Tibial nerve (tissue), 4 donors: Measurements from ENCODE around the gene LRRC10B. TPM values are rescaled to one million over a fixed set of nuclear protein-coding genes. Genes with fewer than 3 reads are reported as not detected.

Source experiments
- DNase-seq, 2 donors: peaks; one replicate each; pipeline ENCODE4 v3.0.0-alpha.2; 2019; ENCODE audit warnings: low spot score in 2 of 2
- H3K27ac ChIP-seq, 4 donors: fragments of 200-600 bp; sonication (generic) in 3 of 4; one replicate each; pipeline ENCODE4 v1.5.1; 2017 to 2019; ENCODE audit warnings: mild to moderate bottlenecking in 1 of 4
- H3K27me3 ChIP-seq, 2 donors: fragments of 200-600 bp; sonication (generic) in 1 of 2; one replicate each; pipeline versions ENCODE4 v1.5.1 to v1.6.0; 2017 to 2019
- H3K36me3 ChIP-seq, 3 donors: fragments of 200-600 bp; sonication (generic); one replicate each; pipeline ENCODE4 v1.5.1; 2018 to 2019
- H3K4me1 ChIP-seq, 4 donors: fragments of 200-600 bp; sonication (generic) in 3 of 4; one replicate each; pipeline ENCODE4 v1.5.1; 2017 to 2019
- H3K4me3 ChIP-seq, 4 donors: fragments of 200-600 bp; sonication (generic) in 3 of 4; one replicate each; pipeline ENCODE4 v1.5.1; 2017 to 2019; ENCODE audit warnings: mild to moderate bottlenecking in 1 of 4, moderate library complexity in 1 of 4
- H3K9me3 ChIP-seq, 4 donors: fragments of 200-600 bp; sonication (generic) in 3 of 4; one replicate each; pipeline ENCODE4 v1.5.1; 2017 to 2019
- EP300 ChIP-seq, 2 donors: sonication (generic); formaldehyde crosslinking; IDR thresholded peaks; one replicate each; pipeline ENCODE4 v1.6.1; 2017; ENCODE audit warnings: antibody characterized with exemption in 2 of 2, mild to moderate bottlenecking in 1 of 2
- POLR2A ChIP-seq, 2 donors: fragments of 450-650 bp; IDR thresholded peaks; one replicate each; pipeline ENCODE4 v1.6.1; 2017; ENCODE audit warnings: antibody characterized with exemption in 2 of 2, mild to moderate bottlenecking in 2 of 2, moderate library complexity in 2 of 2
- WGBS, 2 donors: methylation state at CpG; one replicate each; pipeline ENCODE4 v1.1.5; 2018; 5-methylcytosine and 5-hydroxymethylcytosine counted together
- total RNA-seq, 4 donors: library from RNA; depleted of rRNA; stranded (reverse); fragments of >200 nt; gene quantifications; one replicate each; pipeline ENCODE4 v1.1.0, GENCODE V29; 2016
- TF ChIP-seq, protein P1 (sequence below), 5 experiments: fragments of 200-600 bp in 3 of 5; fragments of 450-650 bp in 2 of 5; sonication (generic) in 3 of 5; IDR thresholded peaks; one replicate each; pipeline ENCODE4 v1.5.1; 2016 to 2019; ENCODE audit warnings: antibody characterized with exemption in 5 of 5, mild to moderate bottlenecking in 3 of 5, moderate library complexity in 2 of 5

The LRRC10B gene
- total RNA-seq, 4 donors from 2014 or later, result 0.21 to 3.6 (median 1.0) TPM

DNA sequence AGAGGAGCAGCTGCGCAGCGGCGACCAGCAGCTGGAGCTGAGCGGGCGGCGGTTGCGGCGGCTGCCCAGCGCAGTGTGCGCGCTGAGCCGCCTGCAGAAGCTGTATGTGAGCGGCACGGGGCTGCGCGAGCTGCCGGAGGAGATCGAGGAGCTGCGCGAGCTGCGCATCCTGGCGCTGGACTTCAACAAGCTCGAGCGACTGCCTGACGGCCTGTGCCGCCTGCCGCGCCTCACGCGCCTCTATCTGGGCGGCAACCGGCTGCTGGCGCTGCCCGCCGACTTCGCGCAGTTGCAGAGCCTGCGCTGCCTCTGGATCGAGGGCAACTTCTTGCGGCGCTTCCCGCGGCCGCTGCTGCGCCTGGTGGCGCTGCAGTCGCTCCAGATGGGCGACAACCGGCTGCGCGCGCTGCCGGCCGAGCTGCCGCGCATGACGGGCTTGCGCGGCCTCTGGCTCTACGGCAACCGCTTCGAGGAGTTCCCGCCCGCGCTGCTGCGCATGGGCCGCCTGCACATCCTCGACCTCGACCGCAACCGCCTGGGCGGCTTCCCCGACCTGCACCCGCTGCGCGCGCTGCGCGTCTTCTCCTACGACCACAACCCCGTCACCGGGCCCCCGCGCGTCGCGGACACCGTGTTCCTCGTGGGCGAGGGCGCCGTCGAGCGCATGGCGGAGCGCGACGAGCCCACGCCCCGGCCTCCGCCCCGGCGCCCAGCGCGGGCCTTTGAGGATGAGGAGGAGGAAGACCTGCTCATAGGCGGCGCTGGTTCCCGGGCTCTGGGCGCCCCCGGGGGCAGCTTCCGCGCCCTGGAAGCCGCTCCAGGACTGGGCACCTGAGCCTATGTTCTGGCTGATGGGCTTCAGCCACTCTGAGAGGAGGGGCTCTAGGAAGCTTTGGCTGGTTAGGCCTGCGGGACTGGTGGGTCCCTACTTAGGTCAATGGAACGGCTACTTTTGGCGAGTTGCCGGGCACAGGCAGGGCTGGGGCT is 787 bp downstream of the LRRC10B start:
- DNase-seq, result no peak
- H3K27ac ChIP-seq, result peak overlapping the region in 3 of 4 donors; percentile 19 to 76 (median 42)
- H3K36me3 ChIP-seq, result no peaks in the 10 kb centered on the region

DNA sequence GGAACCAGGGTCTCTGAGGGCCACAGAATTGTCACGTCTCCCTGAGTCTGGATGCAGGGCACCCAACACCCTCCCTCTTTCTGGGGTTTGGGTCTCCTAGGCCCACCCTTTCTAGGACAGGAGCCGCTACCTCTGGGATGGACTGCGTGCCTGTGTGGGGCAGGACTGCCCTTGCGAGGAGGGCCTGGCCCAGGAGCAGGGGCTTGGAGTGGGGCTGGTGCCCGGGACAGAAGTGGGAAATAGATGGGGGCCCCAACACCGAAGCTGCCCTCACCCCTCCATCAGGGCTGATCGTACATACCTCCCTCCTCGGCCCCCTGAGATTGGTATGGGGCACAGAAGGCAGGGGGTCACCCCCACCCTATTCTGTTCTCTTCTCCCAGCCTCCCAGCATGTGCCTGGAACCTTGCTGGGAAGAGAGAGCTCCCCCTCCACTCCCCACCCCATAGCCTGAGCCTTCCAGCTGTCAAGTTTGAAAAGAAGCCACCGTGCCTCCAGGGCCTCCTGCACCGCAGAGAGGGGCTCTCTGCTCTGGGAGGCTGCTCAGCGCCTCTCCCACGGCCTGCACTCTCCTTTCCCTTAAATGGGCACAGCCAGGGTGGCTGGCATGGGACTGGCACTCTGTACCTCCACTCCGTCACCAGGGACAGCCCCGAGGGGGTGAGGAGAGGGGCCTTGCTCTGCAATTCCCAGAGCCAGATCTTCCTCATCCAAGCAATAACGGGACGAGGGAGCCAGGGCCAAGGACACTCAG is 1.8 kb downstream of the LRRC10B start:
- H3K4me1 ChIP-seq, result peaks cover 0 to 28% (median 8%) of the 10 kb centered on the region in 4 donors
- DNase-seq, result no peak
- H3K4me3 ChIP-seq, result peak overlapping the region in 1 of 4 donors; percentile 48
- 77 to 81% methylated on average over 16 of the region's 16 CpGs for WGBS, 2 donors
- peak overlapping the region in 2 of 4 donors; percentile 42 to 76 for H3K27ac ChIP-seq
- no peaks in the 10 kb centered on the region for H3K36me3 ChIP-seq
- peaks cover 0 to 72% of the 10 kb centered on the region in 2 donors for H3K27me3 ChIP-seq
- no peak for TF ChIP-seq POLR2A (IDR thresholded peaks at IDR 0.05)
- TF ChIP-seq, protein P1, sequence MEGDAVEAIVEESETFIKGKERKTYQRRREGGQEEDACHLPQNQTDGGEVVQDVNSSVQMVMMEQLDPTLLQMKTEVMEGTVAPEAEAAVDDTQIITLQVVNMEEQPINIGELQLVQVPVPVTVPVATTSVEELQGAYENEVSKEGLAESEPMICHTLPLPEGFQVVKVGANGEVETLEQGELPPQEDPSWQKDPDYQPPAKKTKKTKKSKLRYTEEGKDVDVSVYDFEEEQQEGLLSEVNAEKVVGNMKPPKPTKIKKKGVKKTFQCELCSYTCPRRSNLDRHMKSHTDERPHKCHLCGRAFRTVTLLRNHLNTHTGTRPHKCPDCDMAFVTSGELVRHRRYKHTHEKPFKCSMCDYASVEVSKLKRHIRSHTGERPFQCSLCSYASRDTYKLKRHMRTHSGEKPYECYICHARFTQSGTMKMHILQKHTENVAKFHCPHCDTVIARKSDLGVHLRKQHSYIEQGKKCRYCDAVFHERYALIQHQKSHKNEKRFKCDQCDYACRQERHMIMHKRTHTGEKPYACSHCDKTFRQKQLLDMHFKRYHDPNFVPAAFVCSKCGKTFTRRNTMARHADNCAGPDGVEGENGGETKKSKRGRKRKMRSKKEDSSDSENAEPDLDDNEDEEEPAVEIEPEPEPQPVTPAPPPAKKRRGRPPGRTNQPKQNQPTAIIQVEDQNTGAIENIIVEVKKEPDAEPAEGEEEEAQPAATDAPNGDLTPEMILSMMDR (IDR thresholded peaks at IDR 0.05), result no peak
- peak in 1 of 2 donors; percentile 37 for TF ChIP-seq EP300 (IDR thresholded peaks at IDR 0.05)
- no peaks in the 10 kb centered on the region for H3K9me3 ChIP-seq

More for the DNA sequence above, 787 bp downstream of the LRRC10B start:
- Histone ChIP-seq H3K27me3 (peaks cover 0 to 72% of the 10 kb centered on the region in 2 donors), H3K4me1 (peaks cover 0 to 28% (median 8%) of the 10 kb centered on the region in 4 donors), H3K9me3 (no peaks in the 10 kb centered on the region), H3K4me3 (peak overlapping the region; percentile 2 to 48 (median 20))
- WGBS, 2 donors, result 12 to 20% methylated on average over 33 to 35 of the region's 117 CpGs
- TF ChIP-seq, protein P1 (IDR thresholded peaks at IDR 0.05), result peak; percentile 21 to 57 (median 27)
- TF ChIP-seq POLR2A (IDR thresholded peaks at IDR 0.05) (no peak), EP300 (IDR thresholded peaks at IDR 0.05) (no peak)

DNA sequence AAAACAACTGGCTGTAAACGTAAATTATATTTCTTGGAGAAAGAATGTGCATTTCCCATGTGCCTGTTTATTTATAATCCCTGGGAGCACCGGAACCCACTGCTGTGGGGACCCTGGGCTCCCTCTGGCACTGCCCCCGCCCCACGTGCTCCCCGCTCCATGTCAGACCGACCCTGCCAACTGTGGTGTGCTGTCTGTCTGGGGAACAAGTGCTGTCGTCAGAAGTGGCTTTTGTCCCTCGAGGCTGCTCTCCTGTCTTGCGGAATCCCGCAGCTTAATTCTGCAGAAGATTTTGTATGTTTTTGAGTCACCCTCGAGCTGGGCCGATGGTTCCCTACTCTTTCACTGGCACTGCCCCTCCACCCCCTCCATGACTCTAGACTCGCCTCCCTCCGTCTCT is 2.4 kb downstream of the LRRC10B start:
- Histone ChIP-seq H3K4me1 (peaks cover 0 to 28% (median 8%) of the 10 kb centered on the region in 4 donors), H3K27me3 (peaks cover 0 to 68% of the 10 kb centered on the region in 2 donors), H3K9me3 (no peaks in the 10 kb centered on the region), H3K36me3 (no peaks in the 10 kb centered on the region), H3K4me3 (no peak overlapping the region), H3K27ac (peak overlapping the region in 1 of 4 donors; percentile 65)
- 49 to 56% methylated on average over 14 of the region's 14 CpGs for WGBS, 2 donors
- TF ChIP-seq EP300 (IDR thresholded peaks at IDR 0.05), result no peak
- TF ChIP-seq POLR2A (IDR thresholded peaks at IDR 0.05), result no peak
- TF ChIP-seq, protein P1 (IDR thresholded peaks at IDR 0.05), result no peak
- DNase-seq, result no peak

DNA sequence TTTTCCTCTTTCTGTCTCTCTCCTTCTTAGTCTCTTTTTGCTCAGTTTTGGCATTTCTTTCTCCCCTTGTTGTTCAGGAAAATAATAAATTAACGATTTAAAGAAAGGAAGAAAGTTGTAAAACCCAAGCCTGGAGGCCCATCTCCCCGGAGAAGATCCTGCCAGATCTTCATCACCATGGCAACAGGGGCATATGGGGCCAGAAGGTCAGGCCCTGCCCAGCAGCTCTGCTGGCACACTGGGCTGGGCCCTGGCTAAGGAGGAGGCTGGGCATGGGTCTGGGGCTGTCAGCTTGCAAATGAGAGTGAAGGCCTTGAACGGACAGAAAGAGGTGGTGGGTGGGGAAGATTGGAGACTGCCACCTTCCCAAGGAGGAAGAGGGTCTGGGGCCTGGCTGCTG is 2.8 kb downstream of the LRRC10B start:
- Histone ChIP-seq H3K27me3 (peaks cover 0 to 67% of the 10 kb centered on the region in 2 donors), H3K4me3 (no peak overlapping the region), H3K4me1 (peaks cover 0 to 32% (median 9%) of the 10 kb centered on the region in 4 donors), H3K36me3 (no peaks in the 10 kb centered on the region), H3K9me3 (no peaks in the 10 kb centered on the region), H3K27ac (peak overlapping the region in 1 of 4 donors; percentile 65)
- 35% methylated on average over 3 of the region's 3 CpGs for whole genome bisulfite sequencing, 2 donors
- TF ChIP-seq EP300 (IDR thresholded peaks at IDR 0.05) (no peak), POLR2A (IDR thresholded peaks at IDR 0.05) (no peak)
- TF ChIP-seq, protein P1 (IDR thresholded peaks at IDR 0.05), result no peak
- DNase-seq, result no peak
